ENCODE results near the gene ZNF778. TPM values are rescaled to one million over a fixed set of nuclear protein-coding genes. Genes with fewer than 3 reads are reported as not detected.

ZNF778 gene
- total RNA-seq, 1 experiment from 2014 or later = 16.4 TPM

- TF ChIP-seq CTCF (conservative IDR thresholded peaks at IDR 0.05) = no peak
- H3K9me3 Mint-ChIP-seq = no peaks in the 10 kb centered on the region
- Histone ChIP-seq H2BK5ac (ENCODE audit: insufficient read length, low read length) (no peak overlapping the region), H3K9me3 (ENCODE audit: control insufficient read depth, low read depth, low read length) (no peaks in the 10 kb centered on the region), H3K23me2 (ENCODE audit: insufficient read length, low read depth, low read length, poor library complexity, severe bottlenecking) (no peaks in the 10 kb centered on the region), H3K4me2 (ENCODE audit: insufficient read depth, insufficient read length, low read length) (peak overlapping the region; percentile 17), H2AK5ac (ENCODE audit: insufficient read length, low read length) (no peak overlapping the region), H4K5ac (ENCODE audit: insufficient read length, low read depth, low read length) (no peak overlapping the region), H3K14ac (ENCODE audit: insufficient read depth, low read length) (peak overlapping the region; percentile 41), H2BK12ac (ENCODE audit: insufficient read length, low read depth, low read length) (no peak overlapping the region), H3K4me1 (ENCODE audit: insufficient read depth, low read length) (no peaks in the 10 kb centered on the region), H3K27me3 (ENCODE audit: insufficient read depth, low read length) (no peaks in the 10 kb centered on the region), H3K79me1 (ENCODE audit: insufficient read depth, low read depth, low read length, poor library complexity, severe bottlenecking) (no peaks in the 10 kb centered on the region), H3K18ac (ENCODE audit: insufficient read length, low read depth, low read length) (peak overlapping the region; percentile 74), H4K91ac (ENCODE audit: insufficient read length, low read depth, low read length) (no peak overlapping the region), H3K23ac (ENCODE audit: insufficient read length, low read depth, low read length) (no peak overlapping the region), H2BK20ac (ENCODE audit: low read depth, low read length, poor library complexity, severe bottlenecking) (no peak overlapping the region), H3K56ac (ENCODE audit: insufficient read length, low read depth, low read length) (no peak overlapping the region), H3K79me2 (ENCODE audit: insufficient read depth, low read length) (no peaks in the 10 kb centered on the region), H3K27ac (ENCODE audit: insufficient read length, low read depth, low read length) (no peak overlapping the region), H2AFZ (ENCODE audit: low read length) (no peak overlapping the region), H4K8ac (replicated peaks; ENCODE audit: insufficient read length, low read depth, low read length) (no peak overlapping the region), H3T11ph (ENCODE audit: low read length) (no peak overlapping the region), H3K4ac (ENCODE audit: low read depth, low read length) (no peak overlapping the region), H4K20me1 (ENCODE audit: control insufficient read depth, insufficient read depth, insufficient read length) (no peaks in the 10 kb centered on the region), H2BK15ac (ENCODE audit: low read depth, low read length) (no peak overlapping the region), H2BK120ac (ENCODE audit: low read depth, low read length, poor library complexity, severe bottlenecking) (no peak overlapping the region), H3K9ac (ENCODE audit: extremely low read depth, insufficient read length, low read length) (no peak overlapping the region)
- H3K36me3 Mint-ChIP-seq (ENCODE audit: insufficient read depth in 1 of 3, low read depth in 3 of 3) = no peaks in the 10 kb centered on the region
- WGBS (ENCODE audit: extremely low coverage, insufficient read length, low lambda C conversion rate) = no CpG with 5 or more reads among the region's 57 CpGs
- no peak overlapping the region for H3K27ac Mint-ChIP-seq
- DNase-seq = peak; percentile 76
- peaks cover 0 to 3% of the 10 kb centered on the region in 2 experiments; a peak in 1 of 4 replicates for H3K4me1 Mint-ChIP-seq
- no peaks in the 10 kb centered on the region; the same call in 1 of the 2 replicates for H3K27me3 Mint-ChIP-seq (ENCODE audit: low read depth)
- no peak overlapping the region for H3K4me3 Mint-ChIP-seq
Observed at GRCh38 chr16:89256651-89257254, 39.2 kb downstream of the ZNF778 start.
